Measurements from ENCODE around the gene CEBPZOS.
"Not testable (repeated sequence)": the region's sequence is repeated elsewhere in the genome, so short reads cannot be mapped to it uniquely, and the experiment has no call there.

CEBPZOS gene

DNA sequence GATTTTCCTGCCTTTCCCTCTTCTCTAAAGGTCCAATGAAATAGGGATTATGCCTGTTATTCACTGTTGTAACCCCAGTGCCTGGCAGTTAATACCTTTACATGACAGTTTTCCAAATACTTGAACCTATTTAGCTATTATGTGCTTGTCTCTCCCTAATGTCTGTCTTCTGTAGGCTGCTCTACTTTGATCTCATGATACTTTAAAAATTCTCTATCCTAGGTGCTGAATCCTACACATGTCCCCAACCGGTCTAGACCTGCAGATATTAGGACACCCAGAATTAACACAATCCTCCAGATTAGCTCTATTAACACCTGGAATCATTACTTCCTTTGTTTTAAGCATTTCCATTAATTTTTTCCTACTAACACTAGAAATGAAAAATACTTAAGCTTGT is 27.8 kb downstream of the CEBPZOS start:
- Histone ChIP-seq H3K27me3 (ENCODE audit: low read depth, low read length) (no peaks in the 10 kb centered on the region), H4K20me1 (ENCODE audit: insufficient read depth, low read length) (peaks cover 24% of the 10 kb centered on the region), H3K27ac (ENCODE audit: low read length) (no peak overlapping the region), H3K4me2 (ENCODE audit: low read length) (no peak overlapping the region), H3K4me3 (ENCODE audit: low read length) (no peak overlapping the region), H2AFZ (ENCODE audit: low read depth, low read length) (no peak overlapping the region), H3K9ac (ENCODE audit: low read length) (no peak overlapping the region), H3K9me3 (ENCODE audit: insufficient read depth, low read length) (no peaks in the 10 kb centered on the region), H3K79me2 (ENCODE audit: low read length) (peaks cover 63% of the 10 kb centered on the region), H3K36me3 (replicated peaks; ENCODE audit: low read depth, low read length) (peaks cover 46% of the 10 kb centered on the region), H3K4me1 (ENCODE audit: low read length) (peaks cover 5% of the 10 kb centered on the region; the same call in 1 of the 2 replicates)
- TF ChIP-seq EZH2phosphoT487 (IDR thresholded peaks at IDR 0.05; ENCODE audit: low read depth): no peak
- TF ChIP-seq, protein P1, sequence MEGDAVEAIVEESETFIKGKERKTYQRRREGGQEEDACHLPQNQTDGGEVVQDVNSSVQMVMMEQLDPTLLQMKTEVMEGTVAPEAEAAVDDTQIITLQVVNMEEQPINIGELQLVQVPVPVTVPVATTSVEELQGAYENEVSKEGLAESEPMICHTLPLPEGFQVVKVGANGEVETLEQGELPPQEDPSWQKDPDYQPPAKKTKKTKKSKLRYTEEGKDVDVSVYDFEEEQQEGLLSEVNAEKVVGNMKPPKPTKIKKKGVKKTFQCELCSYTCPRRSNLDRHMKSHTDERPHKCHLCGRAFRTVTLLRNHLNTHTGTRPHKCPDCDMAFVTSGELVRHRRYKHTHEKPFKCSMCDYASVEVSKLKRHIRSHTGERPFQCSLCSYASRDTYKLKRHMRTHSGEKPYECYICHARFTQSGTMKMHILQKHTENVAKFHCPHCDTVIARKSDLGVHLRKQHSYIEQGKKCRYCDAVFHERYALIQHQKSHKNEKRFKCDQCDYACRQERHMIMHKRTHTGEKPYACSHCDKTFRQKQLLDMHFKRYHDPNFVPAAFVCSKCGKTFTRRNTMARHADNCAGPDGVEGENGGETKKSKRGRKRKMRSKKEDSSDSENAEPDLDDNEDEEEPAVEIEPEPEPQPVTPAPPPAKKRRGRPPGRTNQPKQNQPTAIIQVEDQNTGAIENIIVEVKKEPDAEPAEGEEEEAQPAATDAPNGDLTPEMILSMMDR (IDR thresholded peaks at IDR 0.05; ENCODE audit: low read depth, low read length): no peak

DNA sequence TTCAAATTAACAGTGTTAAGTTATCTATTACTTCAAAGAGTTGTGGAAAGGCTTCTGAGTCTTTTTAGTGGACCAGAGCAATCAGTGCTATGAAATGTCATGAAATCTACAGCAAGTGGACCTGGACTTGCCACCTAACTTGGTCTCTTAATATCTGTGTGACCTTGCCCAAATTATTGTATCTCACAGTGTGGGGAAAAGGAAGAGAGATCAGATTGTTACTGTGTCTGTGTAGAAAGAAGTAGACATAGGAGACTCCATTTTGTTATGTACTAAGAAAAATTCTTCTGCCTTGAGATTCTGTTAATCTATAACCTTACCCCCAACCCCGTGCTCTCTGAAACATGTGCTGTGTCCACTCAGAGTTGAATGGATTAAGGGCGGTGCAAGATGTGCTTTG is 28.8 kb downstream of the CEBPZOS start:
- peaks cover 39% of the 10 kb centered on the region for H3K36me3 ChIP-seq (replicated peaks; ENCODE audit: low read depth, low read length)
- H3K4me2 ChIP-seq (ENCODE audit: low read length); H3K4me3 ChIP-seq (ENCODE audit: low read length); H3K9ac ChIP-seq (ENCODE audit: low read length); H3K27me3 ChIP-seq (ENCODE audit: low read depth, low read length); H3K9me3 ChIP-seq (ENCODE audit: insufficient read depth, low read length); H2AFZ ChIP-seq (ENCODE audit: low read depth, low read length); H3K27ac ChIP-seq (ENCODE audit: low read length): not testable (repeated sequence)
- peaks cover 34% of the 10 kb centered on the region for H4K20me1 ChIP-seq (ENCODE audit: insufficient read depth, low read length)
- H3K79me2 ChIP-seq (ENCODE audit: low read length): peaks cover 74% of the 10 kb centered on the region
- peaks cover 16% of the 10 kb centered on the region for H3K4me1 ChIP-seq (ENCODE audit: low read length)

DNA sequence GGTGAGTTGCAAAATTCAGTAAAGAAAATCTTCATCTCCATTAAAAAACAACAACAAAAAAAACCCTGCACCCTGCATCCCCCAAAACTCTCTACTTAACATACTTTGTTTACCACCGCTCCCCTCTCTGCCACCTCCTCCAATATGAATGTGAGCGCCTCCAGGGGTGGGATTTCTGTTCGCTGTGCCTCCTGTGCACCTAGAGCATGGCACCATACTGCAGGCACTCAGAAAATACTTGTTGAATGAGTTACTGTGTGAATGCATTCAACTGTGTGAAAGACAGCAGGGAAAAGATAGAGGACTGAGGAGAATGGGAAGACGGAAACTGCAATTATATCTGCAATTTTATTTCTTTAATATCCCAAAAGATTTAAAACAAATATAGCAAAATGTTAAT is 30.6 kb downstream of the CEBPZOS start:
- Histone ChIP-seq H3K4me2 (ENCODE audit: low read length) (no peak overlapping the region), H3K9me3 (ENCODE audit: insufficient read depth, low read length) (no peaks in the 10 kb centered on the region), H3K9ac (ENCODE audit: low read length) (no peak overlapping the region), H3K4me1 (ENCODE audit: low read length) (peaks cover 18% of the 10 kb centered on the region), H3K27me3 (ENCODE audit: low read depth, low read length) (no peaks in the 10 kb centered on the region), H4K20me1 (ENCODE audit: insufficient read depth, low read length) (peaks cover 41% of the 10 kb centered on the region), H3K4me3 (ENCODE audit: low read length) (no peak overlapping the region), H3K79me2 (ENCODE audit: low read length) (peaks cover 91% of the 10 kb centered on the region), H3K36me3 (replicated peaks; ENCODE audit: low read depth, low read length) (peaks cover 35% of the 10 kb centered on the region), H2AFZ (ENCODE audit: low read depth, low read length) (no peak overlapping the region), H3K27ac (ENCODE audit: low read length) (no peak overlapping the region)
- no peak for TF ChIP-seq EZH2phosphoT487 (IDR thresholded peaks at IDR 0.05; ENCODE audit: low read depth)
- TF ChIP-seq, protein P1 (IDR thresholded peaks at IDR 0.05; ENCODE audit: low read depth, low read length): no peak

DNA sequence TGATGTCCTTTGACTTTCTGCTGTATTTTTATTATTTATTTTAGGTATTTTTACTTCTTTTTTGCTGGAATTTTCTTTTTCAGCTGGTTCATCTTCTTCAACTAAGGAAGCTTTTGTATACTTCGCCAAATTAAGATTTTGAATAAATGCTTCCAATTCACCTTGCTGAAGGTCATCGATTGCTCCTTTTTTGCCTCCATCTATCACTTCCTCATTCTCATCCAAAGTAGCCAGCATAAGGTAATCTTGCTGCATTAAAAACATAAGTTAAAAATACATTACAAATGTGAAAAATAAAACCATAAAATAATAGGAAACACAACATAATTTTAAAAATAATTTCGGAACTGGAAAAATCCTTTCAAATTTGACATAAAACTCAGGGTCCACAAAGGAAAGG is 32.5 kb downstream of the CEBPZOS start:
- TF ChIP-seq, protein P1 (IDR thresholded peaks at IDR 0.05; ENCODE audit: low read depth, low read length): no peak
- TF ChIP-seq EZH2phosphoT487 (IDR thresholded peaks at IDR 0.05; ENCODE audit: low read depth): no peak
- peaks cover 23% of the 10 kb centered on the region for H3K36me3 ChIP-seq (replicated peaks; ENCODE audit: low read depth, low read length)
- peaks cover 94% of the 10 kb centered on the region for H3K79me2 ChIP-seq (ENCODE audit: low read length)
- H2AFZ ChIP-seq (ENCODE audit: low read depth, low read length): no peak overlapping the region
- H3K4me1 ChIP-seq (ENCODE audit: low read length): peaks cover 22% of the 10 kb centered on the region
- no peaks in the 10 kb centered on the region for H3K27me3 ChIP-seq (ENCODE audit: low read depth, low read length)
- no peak overlapping the region for H3K4me3 ChIP-seq (ENCODE audit: low read length)
- H3K4me2 ChIP-seq (ENCODE audit: low read length): no peak overlapping the region
- H3K9me3 ChIP-seq (ENCODE audit: insufficient read depth, low read length): no peaks in the 10 kb centered on the region
- H4K20me1 ChIP-seq (ENCODE audit: insufficient read depth, low read length): peaks cover 38% of the 10 kb centered on the region
- no peak overlapping the region for H3K27ac ChIP-seq (ENCODE audit: low read length)
- H3K9ac ChIP-seq (ENCODE audit: low read length): no peak overlapping the region

DNA sequence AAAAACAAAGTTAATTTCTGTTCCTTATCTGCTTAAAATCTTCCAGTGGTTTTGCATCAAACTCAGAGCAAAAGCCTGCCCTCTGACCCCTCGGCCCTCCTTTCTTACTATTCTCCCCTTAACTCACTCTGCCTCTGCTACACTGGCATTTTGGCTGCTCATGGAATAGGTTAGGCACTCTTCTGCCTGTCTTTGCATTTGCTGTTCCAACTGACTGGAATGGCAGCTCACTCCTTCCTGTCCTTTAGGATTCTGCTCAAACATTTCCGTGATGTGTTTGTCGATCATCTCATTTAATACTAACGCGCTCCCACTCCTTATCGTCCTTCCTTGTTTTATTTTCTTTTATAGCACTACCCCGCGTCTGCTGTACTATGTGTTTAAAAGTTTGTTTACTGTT is 34.3 kb downstream of the CEBPZOS start:
- H3K36me3 ChIP-seq (replicated peaks; ENCODE audit: low read depth, low read length): peaks cover 20% of the 10 kb centered on the region
- peak overlapping the region; percentile 52 for H3K27ac ChIP-seq (ENCODE audit: low read length)
- no peak for TF ChIP-seq EZH2phosphoT487 (IDR thresholded peaks at IDR 0.05; ENCODE audit: low read depth)
- TF ChIP-seq, protein P1 (IDR thresholded peaks at IDR 0.05; ENCODE audit: low read depth, low read length): no peak
- H3K27me3 ChIP-seq (ENCODE audit: low read depth, low read length): no peaks in the 10 kb centered on the region
- H4K20me1 ChIP-seq (ENCODE audit: insufficient read depth, low read length): peaks cover 25% of the 10 kb centered on the region; the same call in 1 of the 2 replicates
- H3K4me2 ChIP-seq (ENCODE audit: low read length): peak overlapping the region; percentile 88
- peaks cover 22% of the 10 kb centered on the region for H3K4me1 ChIP-seq (ENCODE audit: low read length)
- H3K9ac ChIP-seq (ENCODE audit: low read length): peak overlapping the region; percentile 94
- H2AFZ ChIP-seq (ENCODE audit: low read depth, low read length): no peak overlapping the region
- H3K9me3 ChIP-seq (ENCODE audit: insufficient read depth, low read length): no peaks in the 10 kb centered on the region
- H3K79me2 ChIP-seq (ENCODE audit: low read length): peaks cover 95% of the 10 kb centered on the region
- peak overlapping the region; percentile 96 for H3K4me3 ChIP-seq (ENCODE audit: low read length)

All from OCI-LY3 (cell line).